ENCODE data around the gene CFAP77. TPM values are rescaled to one million over a fixed set of nuclear protein-coding genes. Genes with fewer than 3 reads are reported as not detected.
A peak's percentile ranks its signal among the peaks of the same experiment; 100 is the strongest.

Gene CFAP77
- total and polyA plus RNA-seq, 9 of the 15 experiments (the other 6 are each of a cell fraction or from before 2014, with no cell fraction given), result not detected

DNA sequence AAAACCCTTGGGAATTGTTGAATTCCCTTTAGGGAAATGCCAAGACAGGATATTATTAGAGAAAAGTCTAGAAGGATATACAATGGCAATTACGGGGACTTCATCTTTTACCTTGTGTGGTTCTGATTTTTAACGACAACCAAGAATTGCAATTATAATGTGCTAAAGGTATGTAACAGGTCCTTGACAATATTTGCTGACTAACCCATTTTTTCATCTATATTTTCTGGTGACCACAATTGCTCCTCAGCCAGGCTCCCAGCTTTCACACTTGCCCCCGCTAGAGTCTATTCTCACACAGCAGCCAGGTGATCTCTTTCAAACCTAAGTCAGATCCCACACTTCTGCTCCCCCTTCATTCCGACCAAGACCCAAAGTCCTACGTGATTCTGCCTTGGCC lies 206.7 kb downstream of the CFAP77 start:
- no peak overlapping the region for H2AFZ ChIP-seq (ENCODE audit: low read depth, low read length)
- BruUV-seq (replicated peaks), result no TSS peak
- H3K9me3 ChIP-seq (replicated peaks; ENCODE audit: control insufficient read depth, insufficient read depth, low read depth, low read length), result no peaks in the 10 kb centered on the region
- peaks cover 86% of the 10 kb centered on the region for H3K36me3 ChIP-seq (ENCODE audit: control insufficient read depth, insufficient read depth, low read length)
- H3K4me3 ChIP-seq, result no peak overlapping the region
- intact Hi-C loops (cut with micrococcal nuclease) (no loop called here), in situ Hi-C loops (cut with MboI) (no loop called here)
- H3K4me2 ChIP-seq (ENCODE audit: insufficient read depth, low read length), result no peak overlapping the region
- H3K27ac ChIP-seq (ENCODE audit: extremely low read depth, low read depth, low read length), result no peak overlapping the region; the same call in 2 of the 3 replicates
- ChIA-PET POLR2A (interaction anchor here (0.6 kb wide), 1 partner anchor 185 kb away, joined by 3 read pairs; no protein-coding TSS in a partner anchor), CTCF (ENCODE audit: low intra/inter-chr PET ratio) (no interaction called here)
- 94% methylated on average over 4 of the region's 5 CpGs for WGBS (ENCODE audit: insufficient coverage, low coverage, missing lambda C conversion rate)
- ATAC-seq (no peak), FAIRE-seq (no peak), DNase-seq (ENCODE audit: extremely low read depth in 1 of 4, low spot score in 3 of 4) (no peak)
- H3K27me3 ChIP-seq (ENCODE audit: control insufficient read depth in 2 of 2, insufficient read depth in 2 of 2, low read length in 2 of 2), result no peaks in the 10 kb centered on the region
- H3K9ac ChIP-seq (ENCODE audit: insufficient read depth in 1 of 2, low read depth in 2 of 2, low read length in 2 of 2), result no peak overlapping the region
- TF ChIP-seq MAFG (tag; conservative IDR thresholded peaks at IDR 0.05), result peak; percentile 62
- peak; percentile 61 for TF ChIP-seq MAFK (IDR thresholded peaks at IDR 0.05; ENCODE audit: low read length)
- peak; percentile 78 for TF ChIP-seq MAFF (IDR thresholded peaks at IDR 0.05; ENCODE audit: low read length)
- TF ChIP-seq ZNF316 (IDR thresholded peaks at IDR 0.05), result peak; percentile 86
- TF ChIP-seq SOX6 (IDR thresholded peaks at IDR 0.05), result no peak
- TF ChIP-seq ELF4 (CRISPR knock-in tag; IDR thresholded peaks at IDR 0.05), result no peak
- TF ChIP-seq C11orf30 (IDR thresholded peaks at IDR 0.05; ENCODE audit: low read depth), result peak; percentile 74
- H3K9me1 ChIP-seq (ENCODE audit: control insufficient read depth, insufficient read depth, low read length), result no peaks in the 10 kb centered on the region
- H3K79me2 ChIP-seq (ENCODE audit: control insufficient read depth, insufficient read depth, low read length), result no peaks in the 10 kb centered on the region
- no peaks in the 10 kb centered on the region for H4K20me1 ChIP-seq (replicated peaks; ENCODE audit: control insufficient read depth, insufficient read depth, low read length)
- no peaks in the 10 kb centered on the region for H3K4me1 ChIP-seq (replicated peaks in 1 of 2; ENCODE audit: control insufficient read depth in 2 of 2, insufficient read depth in 2 of 2, low read length in 2 of 2)

DNA sequence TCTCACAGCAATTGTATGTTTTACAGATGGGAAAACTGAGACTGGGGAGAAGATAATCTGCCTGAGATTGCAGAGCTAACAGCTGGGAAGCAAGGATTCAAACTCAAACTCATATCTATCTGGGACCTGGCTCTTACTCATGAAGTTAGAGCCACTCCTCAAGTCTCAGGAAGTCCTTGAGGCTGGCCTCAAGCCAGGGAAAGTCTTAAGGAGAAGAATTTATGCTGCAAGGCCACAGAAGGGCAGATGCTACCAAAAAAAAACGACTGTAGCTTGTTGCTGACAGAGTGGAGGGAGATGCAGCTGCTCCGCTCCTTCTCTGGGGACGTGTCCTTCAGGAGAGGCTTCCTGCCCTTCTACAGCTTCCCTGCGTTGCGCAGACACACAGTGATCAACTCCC lies 212.1 kb downstream of the CFAP77 start:
- Histone ChIP-seq H3K27me3 (ENCODE audit: control insufficient read depth in 2 of 2, insufficient read depth in 2 of 2, low read length in 2 of 2) (no peaks in the 10 kb centered on the region), H4K20me1 (replicated peaks; ENCODE audit: control insufficient read depth, insufficient read depth, low read length) (no peaks in the 10 kb centered on the region), H3K9me1 (ENCODE audit: control insufficient read depth, insufficient read depth, low read length) (no peaks in the 10 kb centered on the region), H3K79me2 (ENCODE audit: control insufficient read depth, insufficient read depth, low read length) (no peaks in the 10 kb centered on the region), H2AFZ (ENCODE audit: low read depth, low read length) (no peak overlapping the region), H3K36me3 (ENCODE audit: control insufficient read depth, insufficient read depth, low read length) (peaks cover 74% of the 10 kb centered on the region), H3K27ac (ENCODE audit: extremely low read depth, low read depth, low read length) (no peak overlapping the region), H3K4me3 (no peak overlapping the region), H3K9me3 (replicated peaks; ENCODE audit: control insufficient read depth, insufficient read depth, low read depth, low read length) (no peaks in the 10 kb centered on the region), H3K4me2 (ENCODE audit: insufficient read depth, low read length) (no peak overlapping the region), H3K9ac (ENCODE audit: insufficient read depth in 1 of 2, low read depth in 2 of 2, low read length in 2 of 2) (no peak overlapping the region), H3K4me1 (replicated peaks in 1 of 2; ENCODE audit: control insufficient read depth in 2 of 2, insufficient read depth in 2 of 2, low read length in 2 of 2) (no peaks in the 10 kb centered on the region)
- in situ Hi-C loops (cut with MboI) (no loop called here), intact Hi-C loops (cut with micrococcal nuclease) (no loop called here)
- ChIA-PET POLR2A (interaction anchor here (0.7 to 1.0 kb wide), 2 partner anchors 15 to 45 kb away, joined by 3 read pairs; no protein-coding TSS in a partner anchor), CTCF (ENCODE audit: low intra/inter-chr PET ratio) (no interaction called here)
- peak in 1 of 4 experiments; percentile 11 for DNase-seq (ENCODE audit: extremely low read depth in 1 of 4, low spot score in 3 of 4)
- no TSS peak for BruUV-seq (replicated peaks)
- no peak for FAIRE-seq
- TF ChIP-seq SIRT6 (IDR thresholded peaks at IDR 0.05; ENCODE audit: low read depth, low read length), result no peak
- TF ChIP-seq CBFA2T3 (IDR thresholded peaks at IDR 0.05), result peak; percentile 34; the same call in 1 of the 2 replicates
- TF ChIP-seq NFIC (IDR thresholded peaks at IDR 0.05), result peak; percentile 47; the same call in 1 of the 2 replicates
- TF ChIP-seq NCOR1 (IDR thresholded peaks at IDR 0.05), result no peak
- no peak for ATAC-seq
- WGBS (ENCODE audit: insufficient coverage, low coverage, missing lambda C conversion rate), result 77% methylated on average over 5 of the region's 5 CpGs

Measured in K562 (cell line).